Transverse colon (tissue), 4 donors: ENCODE measurements around the gene RYR3.

Experiments used
- EP300 ChIP-seq: sonication (generic); formaldehyde crosslinking; IDR thresholded peaks from one replicate; pipeline ENCODE4 v1.6.1; 2017; ENCODE audit warnings: antibody characterized with exemption, low read depth
- POLR2A ChIP-seq: fragments of 450-650 bp; IDR thresholded peaks from one replicate; pipeline ENCODE4 v1.6.1; 2016; ENCODE audit warnings: antibody characterized with exemption, mild to moderate bottlenecking, moderate library complexity
- POLR2AphosphoS5 ChIP-seq, 3 donors: sonication (generic); formaldehyde crosslinking; IDR thresholded peaks; one replicate each; pipeline ENCODE4 v1.6.1; 2016; ENCODE audit warnings: antibody characterized with exemption in 3 of 3
- TF ChIP-seq, protein P1 (sequence below), 5 experiments: fragments of 200-600 bp in 3 of 5; fragments of 450-650 bp in 2 of 5; sonication (generic) in 3 of 5; IDR thresholded peaks; 1 replicate in 2 of 5; 2 replicates in 3 of 5; pipeline ENCODE4 v1.5.1; 2016 to 2017; ENCODE audit warnings: antibody characterized with exemption in 5 of 5, inconsistent platforms in 3 of 5, mild to moderate bottlenecking in 2 of 5, moderate library complexity in 1 of 5

DNA sequence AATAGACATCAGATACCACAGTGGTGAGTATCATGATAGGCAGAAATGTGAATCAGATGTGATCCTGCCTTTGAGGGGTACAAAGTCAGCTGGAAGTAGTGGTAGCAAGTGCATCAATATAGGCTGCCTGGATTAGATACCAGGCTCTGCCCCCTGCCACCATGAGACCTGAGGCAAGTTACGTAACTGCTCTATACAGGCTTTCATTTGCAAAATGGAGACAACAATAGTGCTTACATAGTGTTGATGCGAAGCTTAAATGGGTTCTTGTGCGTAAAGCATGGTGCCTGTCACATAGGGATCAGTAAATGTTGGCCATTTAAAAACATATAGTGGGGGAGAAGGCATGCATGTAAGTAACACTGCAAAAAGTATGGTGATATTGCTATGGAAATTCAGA lies 158.0 kb downstream of the RYR3 start:
- TF ChIP-seq POLR2A: no peak
- TF ChIP-seq, protein P1, sequence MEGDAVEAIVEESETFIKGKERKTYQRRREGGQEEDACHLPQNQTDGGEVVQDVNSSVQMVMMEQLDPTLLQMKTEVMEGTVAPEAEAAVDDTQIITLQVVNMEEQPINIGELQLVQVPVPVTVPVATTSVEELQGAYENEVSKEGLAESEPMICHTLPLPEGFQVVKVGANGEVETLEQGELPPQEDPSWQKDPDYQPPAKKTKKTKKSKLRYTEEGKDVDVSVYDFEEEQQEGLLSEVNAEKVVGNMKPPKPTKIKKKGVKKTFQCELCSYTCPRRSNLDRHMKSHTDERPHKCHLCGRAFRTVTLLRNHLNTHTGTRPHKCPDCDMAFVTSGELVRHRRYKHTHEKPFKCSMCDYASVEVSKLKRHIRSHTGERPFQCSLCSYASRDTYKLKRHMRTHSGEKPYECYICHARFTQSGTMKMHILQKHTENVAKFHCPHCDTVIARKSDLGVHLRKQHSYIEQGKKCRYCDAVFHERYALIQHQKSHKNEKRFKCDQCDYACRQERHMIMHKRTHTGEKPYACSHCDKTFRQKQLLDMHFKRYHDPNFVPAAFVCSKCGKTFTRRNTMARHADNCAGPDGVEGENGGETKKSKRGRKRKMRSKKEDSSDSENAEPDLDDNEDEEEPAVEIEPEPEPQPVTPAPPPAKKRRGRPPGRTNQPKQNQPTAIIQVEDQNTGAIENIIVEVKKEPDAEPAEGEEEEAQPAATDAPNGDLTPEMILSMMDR (IDR thresholded peaks at IDR 0.05): no peak
- TF ChIP-seq EP300: no peak
- no peak for TF ChIP-seq POLR2AphosphoS5 (IDR thresholded peaks at IDR 0.05)
